SU-DHL-6 (cell line): ENCODE measurements around the gene CFAP100.

Experiments used
- H2AFZ ChIP-seq: fragments of 200-600 bp; sonication (generic); 2 replicates; pipeline ENCODE4 v1.6.1; 2014; ENCODE audit warnings: low read depth, mild to moderate bottlenecking, moderate library complexity, mixed read lengths, antibody characterized with exemption, low read length; ENCODE audit not compliant: severe bottlenecking
- H3F3A ChIP-seq: fragments of 200-600 bp; shearing (Covaris generic); 2 replicates; pipeline ENCODE4 v1.6.0; 2016; ENCODE audit warnings: antibody characterized with exemption, mild to moderate bottlenecking; ENCODE audit not compliant: insufficient read depth
- H3K27ac ChIP-seq: fragments of 200-600 bp; sonication (generic); 2 replicates; pipeline ENCODE4 v1.5.1; 2016; ENCODE audit warnings: low read depth, mild to moderate bottlenecking, low read length, moderate library complexity, mixed read lengths
- H3K27me3 ChIP-seq: fragments of 200-600 bp; sonication (generic), shearing (Covaris generic); 2 replicates; pipeline ENCODE4 v1.6.0; 2014; ENCODE audit warnings: mild to moderate bottlenecking, low read length
- H3K36me3 ChIP-seq: fragments of 200-600 bp; sonication (generic); 2 replicates; pipeline ENCODE4 v1.6.1; 2014; ENCODE audit warnings: mild to moderate bottlenecking, low read length, mixed read lengths
- H3K4me2 ChIP-seq: fragments of 300-600, 200-600 bp; shearing (Covaris generic), sonication (generic); 2 replicates; pipeline ENCODE4 v1.6.0; 2014; ENCODE audit warnings: low read length, low read depth, mild to moderate bottlenecking; ENCODE audit not compliant: poor library complexity, severe bottlenecking
- H3K4me3 ChIP-seq: fragments of 200-600 bp; sonication (generic); 2 replicates; pipeline ENCODE4 v1.5.1; 2014; ENCODE audit warnings: antibody characterized with exemption, low read length, mild to moderate bottlenecking, mixed read lengths; ENCODE audit not compliant: insufficient read depth, poor library complexity, severe bottlenecking
- H3K79me2 ChIP-seq: fragments of 200-600 bp; sonication (generic); 2 replicates; pipeline ENCODE4 v1.6.1; 2014; ENCODE audit warnings: mild to moderate bottlenecking, low read length, moderate library complexity; ENCODE audit not compliant: insufficient read depth
- H3K9ac ChIP-seq: fragments of 200-600 bp; sonication (generic); 2 replicates; pipeline ENCODE4 v1.7.0; 2014; ENCODE audit warnings: mild to moderate bottlenecking, low read length
- H3K9me2 ChIP-seq: fragments of 200-600 bp; sonication (generic); replicated peaks from 2 replicates; pipeline ENCODE4 v1.6.1; 2014; ENCODE audit warnings: low read length; ENCODE audit not compliant: insufficient read depth
- H3K9me3 ChIP-seq: fragments of 200-600 bp; sonication (generic); 2 replicates; pipeline ENCODE4 v1.6.1; 2014; ENCODE audit warnings: low read length, mixed read lengths; ENCODE audit not compliant: insufficient read depth
- H4K20me1 ChIP-seq: fragments of 200-600 bp; sonication (generic); 2 replicates; pipeline ENCODE4 v1.6.1; 2014; ENCODE audit warnings: low read depth, mild to moderate bottlenecking, antibody characterized with exemption, low read length, moderate library complexity, mixed read lengths
- CTCF ChIP-seq: fragments of 200-600 bp; sonication (generic); IDR thresholded peaks from one replicate; pipeline ENCODE4 v1.5.1; 2017; ENCODE audit warnings: antibody characterized with exemption, mild to moderate bottlenecking, low read length, moderate library complexity; ENCODE audit not compliant: insufficient read depth, poor library complexity, severe bottlenecking
- EZH2phosphoT487 ChIP-seq: fragments of 200-600 bp; sonication (generic), shearing (Covaris generic); conservative IDR thresholded peaks from 2 replicates; pipeline ENCODE4 v1.6.1; 2018; ENCODE audit warnings: mild to moderate bottlenecking, antibody characterized with exemption, low read length, moderate library complexity, mixed read lengths

Gene CFAP100

GRCh38 chr3:126446301-126446700 is 51.6 kb downstream of the CFAP100 start:
- H3K27me3 ChIP-seq: no peaks in the 10 kb centered on the region
- no peaks in the 10 kb centered on the region for H3K9me2 ChIP-seq
- H3K9ac ChIP-seq: no peak overlapping the region
- no peaks in the 10 kb centered on the region for H3K79me2 ChIP-seq
- no peak for TF ChIP-seq EZH2phosphoT487
- no peak for TF ChIP-seq CTCF
- no peak overlapping the region for H3K27ac ChIP-seq
- H3F3A ChIP-seq: no peaks in the 10 kb centered on the region
- H3K9me3 ChIP-seq: no peaks in the 10 kb centered on the region
- no peak overlapping the region for H2AFZ ChIP-seq
- H3K4me2 ChIP-seq: no peak overlapping the region
- H3K36me3 ChIP-seq: no peaks in the 10 kb centered on the region
- H4K20me1 ChIP-seq: no peaks in the 10 kb centered on the region
- no peak overlapping the region for H3K4me3 ChIP-seq

GRCh38 chr3:126446791-126447190 is 52.1 kb downstream of the CFAP100 start:
- TF ChIP-seq CTCF: no peak
- TF ChIP-seq EZH2phosphoT487: no peak
- H3K27ac ChIP-seq: no peak overlapping the region
- H3K9ac ChIP-seq: no peak overlapping the region
- H3K9me2 ChIP-seq: no peaks in the 10 kb centered on the region
- H4K20me1 ChIP-seq: no peaks in the 10 kb centered on the region; the same call in 1 of the 2 replicates
- no peaks in the 10 kb centered on the region for H3K27me3 ChIP-seq
- no peaks in the 10 kb centered on the region for H3K79me2 ChIP-seq
- H3K4me3 ChIP-seq: no peak overlapping the region
- H3K9me3 ChIP-seq: no peaks in the 10 kb centered on the region
- no peaks in the 10 kb centered on the region for H3F3A ChIP-seq
- no peak overlapping the region for H2AFZ ChIP-seq
- H3K36me3 ChIP-seq: no peaks in the 10 kb centered on the region
- H3K4me2 ChIP-seq: no peak overlapping the region

- H3K36me3 ChIP-seq: no peaks in the 10 kb centered on the region
- no peaks in the 10 kb centered on the region for H3F3A ChIP-seq
- no peak overlapping the region for H3K9ac ChIP-seq
- no peaks in the 10 kb centered on the region for H3K27me3 ChIP-seq
- no peaks in the 10 kb centered on the region; the same call in 1 of the 2 replicates for H4K20me1 ChIP-seq
- H2AFZ ChIP-seq: no peak overlapping the region
- no peak overlapping the region for H3K4me2 ChIP-seq
- H3K79me2 ChIP-seq: no peaks in the 10 kb centered on the region
- TF ChIP-seq CTCF (no peak), EZH2phosphoT487 (no peak)
- H3K4me3 ChIP-seq: no peak overlapping the region
- H3K9me3 ChIP-seq: no peaks in the 10 kb centered on the region
- no peak overlapping the region for H3K27ac ChIP-seq
- no peaks in the 10 kb centered on the region for H3K9me2 ChIP-seq
These were observed 52.9 kb downstream of the CFAP100 start for GRCh38 chr3:126447456-126448106.
